NCI-H128 (cell line): ENCODE results near the gene SELENOV.
A peak's percentile ranks its signal among the peaks of the same experiment; 100 is the strongest.
"Not testable (repeated sequence)": the region's sequence is repeated elsewhere in the genome, so short reads cannot be mapped to it uniquely, and the experiment has no call there.

Source experiments
- DNase-seq: peaks from one replicate; lab custom pipeline; 2025; ENCODE audit not compliant: unreplicated experiment; lab: John Stamatoyannopoulos, UW

Gene SELENOV, protein sequence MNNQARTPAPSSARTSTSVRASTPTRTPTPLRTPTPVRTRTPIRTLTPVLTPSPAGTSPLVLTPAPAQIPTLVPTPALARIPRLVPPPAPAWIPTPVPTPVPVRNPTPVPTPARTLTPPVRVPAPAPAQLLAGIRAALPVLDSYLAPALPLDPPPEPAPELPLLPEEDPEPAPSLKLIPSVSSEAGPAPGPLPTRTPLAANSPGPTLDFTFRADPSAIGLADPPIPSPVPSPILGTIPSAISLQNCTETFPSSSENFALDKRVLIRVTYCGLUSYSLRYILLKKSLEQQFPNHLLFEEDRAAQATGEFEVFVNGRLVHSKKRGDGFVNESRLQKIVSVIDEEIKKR

GRCh38 chr19:39514840-39515550, at the start of gene SELENOV:
SELENOV (plus strand) TSS chr19:39515139; CDS start chr19:39515213, 74 bp downstream.
- no peak for DNase-seq

GRCh38 chr19:39465956-39466747, 48.8 kb upstream of the SELENOV start:
- no peak for DNase-seq

- DNase-seq: no peak
Measured at GRCh38 chr19:39467941-39468340, 47.0 kb upstream of the SELENOV start.

DNA sequence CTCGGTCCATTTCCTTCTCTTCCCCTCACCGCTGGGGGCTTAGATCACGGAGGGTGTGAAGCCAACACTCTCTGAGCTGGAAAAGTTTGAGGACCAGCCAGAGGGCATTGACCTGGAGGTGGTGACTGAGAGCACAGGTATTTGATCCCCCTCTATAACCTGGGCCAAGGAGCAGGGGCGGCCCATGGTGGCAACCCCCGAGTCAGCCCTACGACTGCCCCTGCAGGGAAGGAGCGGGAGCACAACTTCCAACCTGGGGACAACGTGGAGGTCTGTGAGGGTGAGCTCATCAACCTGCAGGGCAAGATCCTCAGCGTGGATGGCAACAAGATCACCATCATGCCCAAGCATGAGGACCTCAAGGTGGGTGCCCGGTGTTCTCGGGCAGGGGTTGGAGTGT, 45.9 kb upstream of the SELENOV start:
- DNase-seq: no peak

- DNase-seq: no peak
Measured at GRCh38 chr19:39469567-39469966, 45.4 kb upstream of the SELENOV start.

DNA sequence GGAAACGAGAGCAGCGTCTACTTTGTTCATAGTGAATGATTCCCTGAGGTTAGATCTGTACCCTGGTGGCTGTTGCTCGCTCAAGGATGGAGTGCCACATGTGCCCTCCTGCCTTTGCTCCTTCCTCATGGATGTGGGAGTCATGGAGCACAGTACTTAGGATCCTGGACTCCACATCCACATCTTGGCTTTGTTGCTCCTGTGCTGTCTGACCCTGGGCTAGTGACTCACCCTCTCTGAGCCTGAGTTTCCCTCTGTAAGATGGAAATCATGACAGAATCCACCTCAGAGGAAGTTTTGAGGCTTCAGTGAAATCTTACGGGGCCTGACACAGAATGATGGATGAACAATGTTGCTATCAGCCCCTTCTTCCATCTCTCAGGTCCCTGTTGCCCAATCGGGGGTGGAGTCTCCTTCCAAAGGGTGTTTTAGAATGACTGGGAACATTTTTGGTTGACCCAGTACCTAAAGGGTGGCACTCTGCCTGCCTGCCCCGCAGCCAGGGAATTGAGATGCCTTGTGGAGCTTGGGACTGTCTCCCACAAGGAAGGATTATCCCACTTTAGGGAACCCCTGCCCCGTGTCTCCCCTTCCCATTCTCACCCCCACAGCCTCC, 44.1 kb upstream of the SELENOV start:
- no peak for DNase-seq

DNA sequence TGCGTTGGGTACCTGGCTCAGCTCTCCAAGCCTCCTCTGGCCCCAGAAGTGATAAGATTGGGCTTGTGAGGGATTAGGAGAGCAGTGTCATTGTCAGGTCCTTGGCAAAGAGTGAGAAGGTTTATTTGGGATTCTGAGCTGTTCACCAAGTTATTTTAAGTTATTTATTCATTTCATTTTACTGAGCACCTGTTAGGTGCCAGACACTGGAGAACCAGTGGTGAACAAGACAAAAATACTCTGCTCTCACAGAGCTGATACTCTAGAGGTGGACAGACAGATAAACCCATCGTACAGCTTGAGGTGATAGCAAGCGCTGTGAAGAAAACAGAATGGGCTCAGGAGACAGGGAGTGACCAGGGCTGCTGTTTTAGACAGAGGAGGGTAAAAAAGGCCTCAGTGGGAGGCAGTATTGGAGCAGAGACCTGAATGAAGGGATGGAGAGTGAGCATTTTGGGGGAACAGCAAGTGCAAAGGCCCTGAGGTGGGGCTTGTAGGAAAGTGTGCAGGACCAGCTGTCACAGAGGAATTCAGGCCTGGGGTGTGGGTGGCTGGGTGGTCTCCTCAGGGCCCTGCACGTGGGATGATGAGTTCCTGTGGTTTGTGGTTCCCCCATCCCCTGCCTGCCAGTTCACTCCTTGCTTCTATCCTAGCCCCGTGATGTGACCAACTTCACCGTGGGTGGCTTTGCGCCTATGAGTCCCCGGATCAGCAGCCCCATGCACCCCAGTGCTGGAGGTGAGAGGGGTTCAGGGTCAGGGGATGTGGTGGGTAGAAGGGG, 43.0 kb upstream of the SELENOV start:
- DNase-seq: no peak

DNA sequence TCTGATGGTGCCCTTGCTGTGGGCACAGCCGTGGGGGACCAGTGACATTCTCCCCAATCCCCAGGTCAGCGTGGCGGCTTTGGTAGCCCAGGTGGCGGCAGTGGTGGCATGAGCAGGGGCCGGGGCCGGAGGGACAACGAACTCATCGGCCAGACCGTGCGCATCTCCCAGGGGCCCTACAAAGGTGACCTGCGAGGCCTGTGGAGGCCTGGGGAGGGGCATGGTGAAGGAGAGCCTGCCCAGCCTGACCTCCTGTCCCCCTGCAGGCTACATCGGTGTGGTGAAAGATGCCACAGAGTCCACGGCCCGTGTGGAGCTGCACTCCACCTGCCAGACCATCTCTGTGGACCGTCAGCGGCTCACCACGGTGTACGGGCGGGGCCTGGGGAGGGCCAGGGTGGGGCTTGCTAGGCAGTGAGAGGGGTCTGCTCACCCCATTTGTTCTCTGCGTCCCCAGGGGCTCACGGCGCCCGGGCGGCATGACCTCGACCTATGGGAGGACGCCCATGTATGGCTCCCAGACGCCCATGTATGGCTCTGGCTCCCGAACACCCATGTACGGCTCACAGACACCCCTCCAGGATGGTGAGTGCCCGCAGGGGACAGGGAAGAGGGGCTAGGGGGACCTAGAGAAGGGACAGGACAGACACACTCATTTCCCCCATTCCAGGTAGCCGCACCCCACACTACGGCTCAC, 42.0 kb upstream of the SELENOV start:
- DNase-seq: no peak

- no peak for DNase-seq
Measured at GRCh38 chr19:39473443-39473960, 41.4 kb upstream of the SELENOV start.

- DNase-seq: peak; percentile 7
Measured at GRCh38 chr19:39474139-39474620, 40.8 kb upstream of the SELENOV start.

DNA sequence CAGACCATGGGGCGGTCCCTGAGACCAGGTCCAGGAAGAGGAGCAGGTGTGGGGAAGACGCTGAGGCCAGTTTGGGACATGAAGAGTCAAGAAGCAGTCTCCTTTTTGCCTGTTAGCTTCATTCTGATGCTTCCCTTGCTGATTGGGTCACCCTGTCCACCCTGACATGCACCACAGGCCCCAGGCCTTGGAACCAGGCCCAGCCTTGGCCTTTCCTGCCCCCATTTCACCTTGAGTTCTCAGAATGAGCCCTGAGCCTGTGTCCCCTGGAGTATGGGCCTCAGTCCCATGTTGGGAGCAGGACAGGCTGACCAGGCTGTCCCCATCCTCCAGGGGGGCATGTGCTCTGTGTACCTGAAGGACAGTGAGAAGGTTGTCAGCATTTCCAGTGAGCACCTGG, 39.2 kb upstream of the SELENOV start:
- no peak for DNase-seq

GRCh38 chr19:39479319-39479801, 35.6 kb upstream of the SELENOV start:
- not testable (repeated sequence) for DNase-seq

DNA sequence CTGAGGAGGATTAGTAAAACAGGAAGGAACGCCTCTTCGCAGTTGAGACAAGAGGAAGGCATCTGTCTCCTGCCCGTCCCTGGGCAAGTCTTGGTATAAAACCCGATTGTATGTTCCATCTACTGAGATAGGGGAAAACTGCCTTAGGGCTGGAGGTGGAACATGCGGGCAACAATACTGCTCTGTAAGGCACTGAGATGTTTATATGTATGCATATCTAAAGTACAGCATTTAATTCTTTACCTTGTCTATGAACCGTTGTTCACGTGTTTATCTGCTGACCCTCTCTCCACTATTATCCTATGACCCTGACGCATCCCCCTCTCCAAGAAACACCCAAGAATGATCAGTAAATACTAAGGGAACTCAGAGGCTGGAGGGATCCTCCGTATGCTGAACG, 35.0 kb upstream of the SELENOV start:
- DNase-seq: no peak

DNA sequence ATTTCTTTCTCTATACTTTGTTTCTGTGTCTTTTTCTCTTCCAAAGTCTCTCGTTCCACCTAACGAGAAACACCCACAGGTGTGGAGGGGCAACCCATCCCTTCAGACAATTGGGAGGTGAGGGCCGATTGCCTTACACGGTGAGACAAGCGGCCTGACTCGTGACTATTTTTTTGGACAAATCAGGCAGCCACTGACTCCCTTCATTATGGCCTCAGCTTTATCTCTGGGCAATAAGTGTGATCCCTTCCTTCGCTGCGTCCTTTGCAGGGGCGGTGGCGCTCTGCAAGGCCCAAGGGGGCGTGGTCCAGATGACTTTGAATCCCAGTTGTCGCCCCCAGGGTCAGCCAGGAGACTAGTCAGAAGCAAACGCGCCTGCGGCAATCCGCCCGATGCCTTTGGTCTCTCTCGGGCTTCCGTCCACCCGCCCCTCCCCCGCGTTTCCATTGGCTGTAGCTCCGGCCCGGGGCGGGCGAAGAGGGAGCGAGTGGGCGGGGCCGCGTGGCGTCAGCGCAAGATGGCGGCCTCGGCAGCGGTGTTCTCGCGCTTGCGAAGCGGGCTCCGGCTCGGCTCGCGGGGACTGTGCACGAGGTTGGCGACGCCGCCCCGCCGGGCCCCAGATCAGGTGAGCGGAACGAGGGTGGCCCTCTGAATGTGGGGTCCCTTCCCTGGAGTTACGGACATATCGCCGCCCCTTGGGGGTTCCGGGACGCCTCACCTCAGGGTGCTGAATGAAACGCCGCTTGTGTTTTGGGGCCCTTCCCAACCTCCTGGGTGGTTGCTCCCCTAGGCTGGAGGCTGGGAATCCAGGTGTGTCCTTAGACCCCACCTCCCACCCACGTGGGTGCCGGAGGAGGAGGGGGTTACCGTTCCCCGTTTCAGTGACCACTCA, 34.4 kb upstream of the SELENOV start, which contains the start of gene TIMM50:
Gene TIMM50, plus strand, starts transcription at position 502 of the 892 bp plus-strand sequence. Its CDS starts 16 bp downstream, at position 518.
- peak; percentile 92 for DNase-seq

DNA sequence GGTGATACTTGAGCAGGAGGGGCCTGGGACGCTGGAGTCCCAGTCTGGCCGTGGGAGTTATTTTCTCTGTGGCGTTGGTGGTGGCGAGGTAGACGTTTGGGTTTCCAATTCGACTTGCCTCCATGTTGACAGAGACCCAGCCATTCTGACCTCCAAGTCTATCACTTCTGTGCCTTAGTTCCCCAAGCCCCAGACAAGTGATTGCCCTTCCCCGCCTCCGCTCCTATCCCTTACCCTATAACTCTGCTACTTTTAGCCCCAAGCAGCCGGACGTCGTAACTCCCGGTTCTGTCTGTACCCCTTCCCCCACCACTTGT, 33.8 kb upstream of the SELENOV start:
- no peak for DNase-seq

GRCh38 chr19:39481676-39482075, 33.3 kb upstream of the SELENOV start:
- no peak for DNase-seq

DNA sequence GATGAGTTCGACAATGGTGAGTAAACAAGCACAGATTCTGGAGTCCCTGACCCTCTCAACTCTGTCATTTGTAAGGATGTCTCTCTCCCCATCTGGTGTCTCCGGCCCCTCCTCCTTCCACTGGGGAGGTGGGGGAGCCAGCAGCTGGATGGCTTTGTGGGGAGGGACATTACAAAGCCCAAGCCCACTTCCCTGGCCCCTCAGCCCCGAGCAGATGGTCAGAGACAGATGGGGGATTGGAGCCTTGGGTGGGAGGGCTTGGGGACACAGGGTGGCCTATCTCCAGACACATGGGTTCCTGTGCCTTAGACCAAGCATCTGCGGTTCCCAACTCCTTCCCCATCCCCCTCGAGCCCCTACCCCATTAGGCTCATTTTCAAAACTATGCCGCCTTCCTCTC, 31.8 kb upstream of the SELENOV start:
- DNase-seq: no peak

DNA sequence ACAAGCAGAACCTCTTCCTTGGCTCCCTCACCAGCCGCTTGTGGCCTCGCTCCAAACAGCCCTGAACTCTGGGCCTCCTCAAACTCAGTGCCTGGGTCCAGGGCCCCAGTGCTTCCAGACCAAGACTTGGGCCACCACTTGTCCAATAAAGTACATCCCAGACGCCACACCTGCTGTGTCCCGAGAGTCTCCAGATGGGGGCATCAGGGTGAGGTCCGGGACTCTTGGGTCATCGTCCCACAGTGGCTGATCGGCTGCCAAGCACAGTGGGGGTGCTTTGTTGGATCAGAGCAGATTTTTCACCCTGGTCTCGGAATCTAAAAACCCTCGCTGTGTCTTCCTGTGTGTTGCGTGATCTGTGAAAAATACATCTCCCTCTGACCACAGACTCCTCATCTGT, 25.2 kb upstream of the SELENOV start:
- DNase-seq: no peak
